ENCODE results near the gene ALKAL2. TPM values are rescaled to one million over a fixed set of nuclear protein-coding genes. Genes with fewer than 3 reads are reported as not detected.
A peak's percentile ranks its signal among the peaks of the same experiment; 100 is the strongest.

The ALKAL2 gene
- total and polyA plus RNA-seq, 2 of the 13 experiments (the other 11 are each of a cell fraction or from before 2014, with no cell fraction given): 0.22 to 1.7 TPM

GRCh38 chr2:260507-261161 is 27.3 kb downstream of the ALKAL2 start (continued):
- TF ChIP-seq SALL2 (CRISPR knock-in tag; IDR thresholded peaks at IDR 0.05) (peak; percentile 69; the same call in 1 of the 2 replicates), KDM6A (CRISPR knock-in tag; IDR thresholded peaks at IDR 0.05; ENCODE audit: low read depth) (peak; percentile 100), SAFB2 (CRISPR knock-in tag; IDR thresholded peaks at IDR 0.05; ENCODE audit: borderline replicate concordance, low read depth) (no peak), CTCF (CRISPR knock-in tag; IDR thresholded peaks at IDR 0.05) (peak; percentile 75), ZNF362 (CRISPR knock-in tag; IDR thresholded peaks at IDR 0.05; ENCODE audit: borderline replicate concordance) (no peak; the same call in 1 of the 2 replicates), EEA1 (CRISPR knock-in tag; IDR thresholded peaks at IDR 0.05; ENCODE audit: borderline replicate concordance) (no peak), ZBTB7A (CRISPR knock-in tag; IDR thresholded peaks at IDR 0.05) (peak; percentile 89; the same call in 1 of the 2 replicates), POLR2AphosphoS2 (IDR thresholded peaks at IDR 0.05; ENCODE audit: low read depth, low read length) (peak; percentile 70; the same call in 1 of the 2 replicates), PLRG1 (conservative IDR thresholded peaks at IDR 0.05) (no peak), ZNF777 (CRISPR knock-in tag; IDR thresholded peaks at IDR 0.05) (no peak), HNF1A (IDR thresholded peaks at IDR 0.05; ENCODE audit: low read depth) (peak; percentile 84), HNF1A (CRISPR knock-in tag; IDR thresholded peaks at IDR 0.05; ENCODE audit: borderline replicate concordance) (peak; percentile 96), FOXM1 (CRISPR knock-in tag; IDR thresholded peaks at IDR 0.05) (no peak), HNF1B (CRISPR knock-in tag; IDR thresholded peaks at IDR 0.05) (peak; percentile 98), FOXK1 (CRISPR knock-in tag; IDR thresholded peaks at IDR 0.05; ENCODE audit: borderline replicate concordance, low read depth) (peak; percentile 100), ATRX (CRISPR knock-in tag; IDR thresholded peaks at IDR 0.05; ENCODE audit: borderline replicate concordance) (no peak), NBN (conservative IDR thresholded peaks at IDR 0.05) (no peak), ZNF737 (CRISPR knock-in tag; IDR thresholded peaks at IDR 0.05; ENCODE audit: borderline replicate concordance) (no peak), ZNF335 (CRISPR knock-in tag; IDR thresholded peaks at IDR 0.05) (peak; percentile 91), KLF16 (CRISPR knock-in tag; IDR thresholded peaks at IDR 0.05) (peak in 1 of 2 experiments; percentile 99; a peak in 2 of 4 replicates), SNAPC5 (CRISPR knock-in tag; IDR thresholded peaks at IDR 0.05; ENCODE audit: borderline replicate concordance) (peak; percentile 97), ZEB1 (IDR thresholded peaks at IDR 0.05; ENCODE audit: insufficient replicate concordance, low read depth) (peak; percentile 90)

Measured in HepG2 (cell line).